ENCODE data around the gene LENG8.
"Not testable (repeated sequence)": the region's sequence is repeated elsewhere in the genome, so short reads cannot be mapped to it uniquely, and the experiment has no call there.

The LENG8 gene

GRCh38 chr19:54489341-54489740, 40.3 kb downstream of the LENG8 start:
- no peak for DNase-seq

- DNase-seq: no peak
Observed at GRCh38 chr19:54489766-54490165, 40.8 kb downstream of the LENG8 start.

DNA sequence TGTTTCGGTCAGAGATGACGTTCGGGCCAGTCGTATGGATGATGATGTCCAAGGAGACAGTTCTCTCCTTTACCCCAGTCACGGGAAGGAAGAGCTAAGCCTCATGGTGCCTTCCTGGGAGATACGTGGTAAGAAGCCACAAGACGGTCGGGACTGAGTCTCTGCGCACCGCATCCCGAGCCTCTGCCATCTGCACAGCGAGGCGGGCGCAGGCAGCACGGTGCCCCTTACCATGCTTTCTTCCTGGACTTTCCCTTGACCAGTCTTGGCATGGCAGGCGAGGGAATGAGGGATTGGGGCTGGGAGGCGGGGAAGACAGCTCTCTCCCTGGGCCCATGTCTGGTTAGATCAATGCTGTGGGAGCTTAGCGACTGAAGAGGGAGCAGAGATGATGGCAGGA, 43.6 kb downstream of the LENG8 start:
- DNase-seq: no peak

DNA sequence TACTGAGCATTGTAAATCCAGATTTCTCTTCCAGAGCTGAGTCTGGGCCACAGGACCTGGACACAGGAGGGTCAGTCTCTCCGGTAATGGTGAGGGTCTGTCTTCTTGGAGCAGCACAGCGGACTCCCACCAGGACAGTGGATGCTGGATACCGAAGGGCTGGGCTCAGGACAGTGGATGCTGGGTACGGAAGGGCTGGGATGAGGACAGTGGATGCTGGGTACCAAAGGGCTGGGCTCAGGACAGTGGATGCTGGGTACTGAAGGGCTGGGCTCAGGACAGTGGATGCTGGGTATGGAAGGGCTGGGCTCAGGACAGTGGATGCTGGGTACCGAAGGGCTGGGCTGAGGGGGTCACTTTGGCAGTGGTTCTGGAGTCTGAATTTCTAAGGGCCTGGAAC, 44.1 kb downstream of the LENG8 start:
- not testable (repeated sequence) for DNase-seq

DNA sequence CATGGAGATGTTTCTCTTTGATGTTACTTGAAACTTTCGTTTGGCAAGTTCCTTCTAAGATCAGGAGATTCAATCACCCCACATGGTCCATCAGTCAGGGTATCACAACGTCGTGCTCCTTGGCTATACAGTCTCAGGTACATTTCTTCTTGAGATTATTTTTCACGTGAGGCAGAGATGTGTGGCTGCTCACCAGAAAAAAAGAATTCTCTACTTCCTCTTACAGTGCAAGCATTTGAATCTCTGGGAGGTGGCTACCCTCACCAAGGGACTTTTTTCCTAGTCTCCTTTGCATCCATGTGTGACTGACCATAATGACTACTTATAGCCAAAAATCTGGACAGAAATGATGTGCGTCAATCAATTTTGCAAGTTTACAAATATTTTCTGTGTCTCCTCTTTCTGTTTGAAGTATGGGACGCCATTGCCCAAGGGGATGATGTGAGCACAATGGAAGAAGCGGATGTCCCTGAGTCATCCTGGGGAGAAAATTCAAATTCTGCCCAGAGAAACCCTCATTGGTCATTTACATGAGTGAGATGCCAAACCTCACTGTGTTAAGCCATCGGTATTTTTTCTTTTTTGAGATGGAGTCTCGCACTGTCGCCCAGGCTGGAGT, 45.1 kb downstream of the LENG8 start:
- DNase-seq: no peak

DNA sequence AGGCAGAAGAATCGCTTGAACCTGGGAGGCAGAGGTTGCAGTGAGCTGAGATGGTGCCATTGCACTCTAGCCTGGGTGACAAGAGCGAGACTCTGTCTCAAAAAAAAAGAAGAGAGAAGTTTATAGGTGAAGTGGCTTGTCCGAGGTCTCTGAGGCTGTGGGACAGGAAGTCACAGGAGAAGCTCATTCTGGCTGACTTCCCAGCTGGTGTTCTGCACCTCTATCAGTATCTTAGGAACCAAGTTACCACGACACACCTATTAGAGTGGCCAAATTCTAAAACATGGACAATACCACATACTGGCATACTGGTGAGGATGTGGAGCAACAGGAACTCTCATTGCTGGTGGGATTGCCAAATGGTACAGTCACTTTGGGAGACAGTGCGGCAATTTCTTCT, 46.3 kb downstream of the LENG8 start:
- DNase-seq: not testable (repeated sequence)

- not testable (repeated sequence) for DNase-seq
Observed at GRCh38 chr19:54497747-54498450, 48.9 kb downstream of the LENG8 start.

DNA sequence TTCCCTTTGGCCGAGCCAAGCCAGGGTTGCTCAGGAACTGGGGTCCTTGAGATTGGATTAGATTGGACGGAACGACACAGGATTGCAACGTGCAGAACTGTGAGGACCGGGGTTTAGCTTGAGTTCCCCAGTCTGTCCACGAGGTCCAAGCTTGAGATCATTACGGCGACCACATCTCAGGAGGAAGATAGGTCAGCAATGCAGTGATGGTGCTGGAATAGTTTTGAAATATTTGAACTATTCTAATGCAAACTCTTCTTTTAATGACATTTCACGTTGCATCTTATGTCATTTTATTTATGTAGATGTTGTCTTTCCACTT, 49.4 kb downstream of the LENG8 start:
- DNase-seq: not testable (repeated sequence)

- DNase-seq: no peak
Observed at GRCh38 chr19:54502518-54503048, 53.6 kb downstream of the LENG8 start, which contains the start of gene LAIR2. TSS of gene LAIR2 (plus strand) at chr19:54502831. CDS start at chr19:54502919, 88 bp downstream.

DNA sequence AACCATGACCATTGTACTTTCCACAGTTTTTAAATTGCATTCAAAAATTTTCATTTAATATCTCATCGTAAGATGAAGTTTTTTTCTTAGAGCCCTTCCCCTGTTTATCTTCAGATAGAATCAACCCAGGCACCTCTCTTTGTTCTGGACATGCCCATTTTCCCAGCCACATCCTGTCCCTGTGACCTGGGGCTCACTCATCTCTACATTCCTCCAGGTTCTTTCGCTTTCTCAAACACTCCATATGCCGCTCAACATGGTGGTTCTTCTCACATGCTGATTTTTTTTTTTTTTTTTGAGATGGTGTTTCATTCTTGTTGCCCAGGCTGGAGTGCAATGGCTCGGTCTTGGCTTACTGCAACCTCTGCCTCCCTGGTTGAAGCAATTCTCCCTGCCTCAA, 56.5 kb downstream of the LENG8 start:
- not testable (repeated sequence) for DNase-seq

- DNase-seq: no peak
Observed at GRCh38 chr19:54506079-54506478, 57.1 kb downstream of the LENG8 start.

GRCh38 chr19:54507038-54507717, 58.2 kb downstream of the LENG8 start:
- not testable (repeated sequence) for DNase-seq

DNA sequence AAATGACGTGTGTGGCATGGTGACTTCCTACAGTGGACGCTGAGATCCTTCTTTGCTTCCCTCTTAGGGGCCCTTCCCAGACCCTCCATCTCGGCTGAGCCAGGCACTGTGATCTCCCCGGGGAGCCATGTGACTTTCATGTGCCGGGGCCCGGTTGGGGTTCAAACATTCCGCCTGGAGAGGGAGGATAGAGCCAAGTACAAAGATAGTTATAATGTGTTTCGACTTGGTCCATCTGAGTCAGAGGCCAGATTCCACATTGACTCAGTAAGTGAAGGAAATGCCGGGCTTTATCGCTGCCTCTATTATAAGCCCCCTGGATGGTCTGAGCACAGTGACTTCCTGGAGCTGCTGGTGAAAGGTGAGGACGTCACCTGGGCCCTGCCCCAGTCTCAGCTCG, 58.8 kb downstream of the LENG8 start:
- no peak for DNase-seq

GRCh38 chr19:54508487-54508886, 59.5 kb downstream of the LENG8 start:
- not testable (repeated sequence) for DNase-seq

DNA sequence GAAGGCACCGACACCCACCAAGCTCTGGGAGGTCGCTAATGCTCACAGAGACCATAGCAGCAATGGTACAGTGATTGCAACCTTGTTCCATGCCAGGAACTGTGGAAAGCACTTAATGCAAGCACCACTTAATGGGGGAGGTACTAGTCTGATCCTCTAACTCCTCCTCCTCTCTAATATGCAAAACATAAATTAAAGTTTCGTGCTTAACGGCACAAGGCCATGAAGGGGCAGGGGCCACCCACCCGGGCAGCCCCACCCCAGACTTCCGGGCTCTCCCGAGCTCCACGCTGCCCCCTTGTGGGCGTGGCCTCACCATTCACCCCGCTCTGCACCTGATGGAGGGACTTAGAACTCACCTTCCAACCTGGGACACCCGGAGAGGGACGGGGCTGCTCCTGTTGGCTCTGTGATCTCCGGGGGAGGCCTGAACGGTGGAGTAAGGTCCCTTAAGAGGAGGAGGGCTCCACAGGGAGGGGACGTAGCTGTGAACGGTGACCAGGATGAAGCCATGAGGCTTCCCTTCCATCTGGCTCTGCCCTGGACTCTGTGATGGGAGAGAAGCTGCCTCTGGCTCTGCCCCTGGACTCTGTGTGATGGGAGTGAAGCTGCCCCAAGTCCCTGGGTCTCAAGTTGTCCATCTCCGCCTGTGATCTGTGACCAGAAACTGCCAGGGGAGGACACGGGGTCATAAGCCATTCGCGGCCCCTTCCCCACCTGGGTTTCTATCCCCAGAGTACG, 60.4 kb downstream of the LENG8 start:
- DNase-seq: not testable (repeated sequence)

Measured in cerebellar nuclear complex (tissue), 1 donor.